Renal cortex interstitium (tissue), 15 donors: ENCODE measurements around the gene MRS2. TPM values are rescaled to one million over a fixed set of nuclear protein-coding genes. Genes with fewer than 3 reads are reported as not detected.
"Not testable (repeated sequence)": the region's sequence is repeated elsewhere in the genome, so short reads cannot be mapped to it uniquely, and the experiment has no call there.

Source experiments
- DNase-seq, 11 donors: peaks; one replicate each; pipeline ENCODE4 v3.0.0-alpha.2; 2013; ENCODE audit warnings: low read depth in 9 of 11, low spot score in 4 of 11; ENCODE audit errors: extremely low read depth in 1 of 11
- long read RNA-seq, 16 experiments: transcript quantifications; one replicate each; lab custom pipeline, GENCODE V29; 2026
- polyA plus RNA-seq, 3 donors: library from polyadenylated mRNA; unstranded; fragments of 120-200 nt; gene quantifications; one replicate each; pipeline ENCODE4 v1.2.1, GENCODE V29; 2013; ENCODE audit not compliant: insufficient read length in 3 of 3

MRS2 gene, protein sequence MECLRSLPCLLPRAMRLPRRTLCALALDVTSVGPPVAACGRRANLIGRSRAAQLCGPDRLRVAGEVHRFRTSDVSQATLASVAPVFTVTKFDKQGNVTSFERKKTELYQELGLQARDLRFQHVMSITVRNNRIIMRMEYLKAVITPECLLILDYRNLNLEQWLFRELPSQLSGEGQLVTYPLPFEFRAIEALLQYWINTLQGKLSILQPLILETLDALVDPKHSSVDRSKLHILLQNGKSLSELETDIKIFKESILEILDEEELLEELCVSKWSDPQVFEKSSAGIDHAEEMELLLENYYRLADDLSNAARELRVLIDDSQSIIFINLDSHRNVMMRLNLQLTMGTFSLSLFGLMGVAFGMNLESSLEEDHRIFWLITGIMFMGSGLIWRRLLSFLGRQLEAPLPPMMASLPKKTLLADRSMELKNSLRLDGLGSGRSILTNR
- 10 to 100 TPM; 42.4 to 45.7 (median 43.7) TPM for polyA plus RNA-seq
- long read RNA-seq, donor 1, transcript MRS2-203 (11 exons, 3,313 nt) = major isoform, 8 of 10 reads
- long read RNA-seq, donor 1, partial matches to known transcripts = 0 of 10 reads
- long read RNA-seq, donor 1, other reads (novel, unspliced or antisense) = 0 of 10 reads
- long read RNA-seq, donor 2, transcript MRS2-203 (11 exons, 3,313 nt) = major isoform, 8 of 8 reads
- long read RNA-seq, donor 2, partial matches to known transcripts = 0 of 8 reads
- long read RNA-seq, donor 2, other reads (novel, unspliced or antisense) = 0 of 8 reads
- long read RNA-seq, donor 3, transcript MRS2-203 (11 exons, 3,313 nt) = major isoform, 10 of 11 reads
- long read RNA-seq, donor 3, partial matches to known transcripts = 0 of 11 reads
- long read RNA-seq, donor 3, other reads (novel, unspliced or antisense) = 0 of 11 reads
- long read RNA-seq, donor 4, transcript MRS2-203 (11 exons, 3,313 nt) = major isoform, 6 of 7 reads
- long read RNA-seq, donor 4, partial matches to known transcripts = 0 of 7 reads
- long read RNA-seq, donor 4, other reads (novel, unspliced or antisense) = 0 of 7 reads
- long read RNA-seq, donor 5 = 0 reads
- long read RNA-seq, donor 6, transcript MRS2-203 (11 exons, 3,313 nt) = major isoform, 5 of 11 reads
- long read RNA-seq, donor 6, partial matches to known transcripts = 6 of 11 reads
- long read RNA-seq, donor 6, other reads (novel, unspliced or antisense) = 0 of 11 reads
- long read RNA-seq, donor 7, transcript MRS2-203 (11 exons, 3,313 nt) = major isoform, 6 of 35 reads
- long read RNA-seq, donor 7, partial matches to known transcripts = 25 of 35 reads
- long read RNA-seq, donor 7, other reads (novel, unspliced or antisense) = 0 of 35 reads
- long read RNA-seq, donor 8 = 0 reads
- long read RNA-seq, donor 9, transcript MRS2-203 (11 exons, 3,313 nt) = major isoform, 8 of 22 reads
- long read RNA-seq, donor 9, partial matches to known transcripts = 14 of 22 reads
- long read RNA-seq, donor 9, other reads (novel, unspliced or antisense) = 0 of 22 reads
- long read RNA-seq, donor 10, transcript MRS2-203 (11 exons, 3,313 nt) = major isoform, 7 of 8 reads
- long read RNA-seq, donor 10, partial matches to known transcripts = 0 of 8 reads
- long read RNA-seq, donor 10, other reads (novel, unspliced or antisense) = 0 of 8 reads
- long read RNA-seq, donor 11, transcript MRS2-203 (11 exons, 3,313 nt) = major isoform, 6 of 6 reads
- long read RNA-seq, donor 11, partial matches to known transcripts = 0 of 6 reads
- long read RNA-seq, donor 11, other reads (novel, unspliced or antisense) = 0 of 6 reads
- long read RNA-seq, donor 12 = 0 reads
- long read RNA-seq, donor 13 = 0 reads
- long read RNA-seq, donor 14, transcript MRS2-203 (11 exons, 3,313 nt) = major isoform, 6 of 22 reads
- long read RNA-seq, donor 14, partial matches to known transcripts = 13 of 22 reads
- long read RNA-seq, donor 14, other reads (novel, unspliced or antisense) = 0 of 22 reads
- long read RNA-seq, donor 15, partial matches to known transcripts = 0 of 5 reads
- long read RNA-seq, donor 15, other reads (novel, unspliced or antisense) = 0 of 5 reads
- long read RNA-seq, donor 16, transcript MRS2-202 (10 exons, 1,740 nt) = minor isoform, 5 of 29 reads
- long read RNA-seq, donor 16, transcript MRS2-203 (11 exons, 3,313 nt) = major isoform, 8 of 29 reads
- long read RNA-seq, donor 16, partial matches to known transcripts = 15 of 29 reads
- long read RNA-seq, donor 16, other reads (novel, unspliced or antisense) = 0 of 29 reads

DNA sequence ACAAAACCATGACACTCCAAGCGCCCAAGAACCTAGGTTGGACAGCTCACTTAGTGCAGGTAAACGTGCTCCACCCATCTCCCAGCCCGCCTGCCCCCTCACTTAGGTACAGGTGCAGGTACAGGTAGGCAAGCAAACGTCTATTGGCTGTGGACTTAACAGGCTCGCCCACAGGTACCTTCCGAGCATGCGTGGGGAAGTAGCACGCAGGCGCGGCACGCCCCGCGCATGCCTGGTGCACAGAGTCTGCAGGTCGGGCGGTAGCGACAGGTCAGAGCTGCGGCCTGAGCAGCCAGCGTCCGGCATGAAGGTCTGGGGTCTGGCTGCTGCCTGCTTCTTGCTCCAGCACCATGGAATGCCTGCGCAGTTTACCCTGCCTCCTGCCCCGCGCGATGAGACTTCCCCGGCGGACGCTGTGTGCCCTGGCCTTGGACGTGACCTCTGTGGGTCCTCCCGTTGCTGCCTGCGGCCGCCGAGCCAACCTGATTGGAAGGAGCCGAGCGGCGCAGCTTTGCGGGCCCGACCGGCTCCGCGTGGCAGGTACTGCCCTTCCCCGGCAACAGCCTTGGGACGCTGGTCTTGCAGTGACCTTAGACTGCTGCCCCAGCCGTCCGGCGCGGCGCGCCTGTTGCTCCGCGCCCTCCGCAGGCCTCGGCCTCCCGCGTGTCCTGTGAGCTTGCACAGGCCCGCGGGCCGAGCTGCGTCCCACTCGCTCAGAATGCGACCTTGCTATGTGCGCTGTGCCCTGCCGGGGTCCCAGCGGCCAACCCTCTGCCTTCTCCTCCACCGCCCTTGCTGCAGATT, at the start of gene MRS2:
MRS2 (plus strand) TSS at position 240 of the 804 bp plus-strand sequence; CDS start at position 351, 111 bp downstream.
- DNase-seq = peak; percentile 58 to 83 (median 76)

DNA sequence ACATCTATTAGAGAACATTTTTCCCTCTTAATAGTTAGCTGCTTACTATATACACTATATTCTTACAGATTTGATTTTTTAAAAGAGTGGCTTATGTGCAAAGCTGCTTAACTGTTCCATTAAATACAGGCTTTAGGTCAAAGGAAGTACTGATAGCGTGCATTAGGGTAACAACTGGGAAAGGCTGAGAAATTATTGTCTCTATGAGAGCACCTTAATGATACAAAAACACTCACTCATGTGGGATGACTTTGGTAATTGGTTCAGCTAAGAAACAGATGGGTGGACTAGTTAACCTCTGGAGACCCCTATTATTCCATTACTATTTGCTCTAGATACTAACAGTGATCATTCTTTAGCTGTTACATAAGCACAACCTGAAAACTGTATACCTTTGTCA, 48.9 kb upstream of the MRS2 start:
- DNase-seq = no peak

DNA sequence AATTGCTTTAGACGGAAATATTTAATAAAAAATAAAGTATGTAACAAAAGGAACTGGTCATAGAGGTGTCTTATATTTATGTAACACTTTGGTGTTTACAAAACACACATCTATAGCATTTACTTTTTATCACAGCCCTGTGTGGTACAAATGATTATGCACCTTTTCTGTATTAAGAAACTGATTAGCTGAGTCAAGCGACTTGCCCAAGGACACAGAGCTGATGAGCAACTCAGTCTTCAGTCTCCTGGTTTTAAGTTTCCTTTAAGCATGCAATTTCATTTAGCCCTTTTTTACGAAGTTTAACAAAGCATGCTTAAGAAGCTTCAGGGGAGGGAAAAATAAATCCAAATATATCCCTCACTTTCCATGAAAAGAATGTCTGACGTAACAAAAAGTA, 47.3 kb upstream of the MRS2 start:
- no peak for DNase-seq

DNA sequence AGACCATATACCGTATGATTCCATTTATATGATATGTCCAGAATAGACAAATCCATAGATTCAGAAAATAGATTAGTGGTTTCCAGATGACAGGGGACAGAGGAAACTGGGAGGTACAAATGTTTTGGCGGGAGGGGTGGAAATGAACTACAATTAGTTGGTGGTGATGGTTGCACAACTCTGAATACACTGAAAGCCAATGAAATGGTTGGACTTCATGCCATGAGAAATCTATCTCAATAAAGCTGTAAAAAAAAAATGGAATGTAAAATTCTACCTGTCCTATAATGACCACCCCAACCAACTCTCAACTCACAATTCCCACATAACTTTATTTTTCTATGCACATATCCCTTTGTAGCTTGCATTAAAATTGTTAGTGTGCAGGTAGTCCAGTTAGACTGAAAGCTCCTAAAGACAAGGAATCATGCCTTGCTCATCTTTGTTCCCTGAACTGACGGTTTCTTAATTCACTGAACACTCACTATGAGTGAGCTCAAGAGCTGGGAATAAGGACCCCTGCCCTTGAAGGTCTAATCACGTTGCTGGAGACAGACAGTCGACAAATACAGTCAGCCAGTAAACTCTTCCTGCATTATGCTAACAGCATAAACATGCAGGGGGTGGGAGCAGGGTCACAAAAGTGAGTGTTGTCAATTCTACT, 46.3 kb upstream of the MRS2 start:
- no peak for DNase-seq

DNA sequence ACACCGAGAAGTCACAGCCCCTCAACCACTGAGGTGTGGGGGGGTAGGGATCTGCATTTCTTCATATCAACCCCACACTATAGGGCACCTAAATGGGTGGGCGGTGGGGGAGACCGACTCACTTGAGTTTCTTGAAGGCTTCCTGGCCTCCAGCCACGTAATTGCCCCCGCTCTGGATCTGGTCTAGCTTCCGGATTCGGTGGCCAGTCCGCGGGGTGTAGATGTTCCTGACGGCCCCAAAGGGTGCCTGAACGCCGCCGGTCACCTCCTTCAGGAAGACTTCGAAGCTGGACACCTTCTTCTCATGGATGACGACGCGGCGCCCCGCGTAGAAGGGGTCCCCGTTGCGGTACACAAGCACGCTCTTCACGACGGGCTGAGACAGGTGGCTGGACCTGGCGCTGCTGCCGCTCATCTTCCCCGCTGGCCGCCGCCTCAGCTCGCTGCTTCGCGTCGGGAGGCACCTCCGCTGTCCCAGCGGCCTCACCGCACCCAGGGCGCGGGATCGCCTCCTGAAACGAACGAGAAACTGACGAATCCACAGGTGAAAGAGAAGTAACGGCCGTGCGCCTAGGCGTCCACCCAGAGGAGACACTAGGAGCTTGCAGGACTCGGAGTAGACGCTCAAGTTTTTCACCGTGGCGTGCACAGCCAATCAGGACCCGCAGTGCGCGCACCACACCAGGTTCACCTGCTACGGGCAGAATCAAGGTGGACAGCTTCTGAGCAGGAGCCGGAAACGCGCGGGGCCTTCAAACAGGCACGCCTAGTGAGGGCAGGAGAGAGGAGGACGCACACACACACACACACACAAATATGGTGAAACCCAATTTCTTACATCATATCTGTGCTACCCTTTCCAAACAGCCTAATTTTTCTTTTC, 45.2 kb upstream of the MRS2 start, which contains the start of gene DCDC2:
DCDC2 (minus strand) TSS at position 724 of the 883 bp plus-strand sequence; CDS start at position 415, 309 bp downstream.
- peak in 9 of 11 donors; percentile 55 to 81 (median 67) for DNase-seq

DNA sequence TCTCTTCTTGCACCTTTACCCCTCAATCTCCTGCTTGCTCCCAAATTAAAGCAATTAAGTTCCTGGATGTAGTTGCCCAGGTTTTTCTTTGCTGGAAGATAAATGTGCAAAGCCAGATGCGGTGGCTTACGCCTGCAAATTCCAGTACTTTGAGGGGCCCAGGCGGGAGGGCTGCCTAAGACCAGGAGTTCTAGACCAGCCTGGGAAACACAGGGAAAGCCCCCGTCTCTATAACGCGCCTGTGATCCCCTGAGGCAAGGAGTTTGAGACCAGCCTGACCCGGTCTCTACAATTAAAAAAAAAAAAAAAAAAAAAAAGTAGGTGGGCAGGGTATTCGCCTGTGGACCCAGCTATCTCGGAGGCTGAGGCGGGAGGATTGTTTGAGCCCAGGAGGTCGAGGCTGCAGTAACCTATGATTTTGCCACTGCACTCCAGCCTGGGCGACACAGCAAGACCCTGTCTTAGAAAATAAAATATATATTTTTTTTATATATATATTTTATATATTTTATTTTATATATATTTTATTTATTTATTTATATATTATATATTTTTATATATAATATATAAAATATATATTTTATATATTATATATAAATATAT, 44.4 kb upstream of the MRS2 start:
- DNase-seq = no peak

DNA sequence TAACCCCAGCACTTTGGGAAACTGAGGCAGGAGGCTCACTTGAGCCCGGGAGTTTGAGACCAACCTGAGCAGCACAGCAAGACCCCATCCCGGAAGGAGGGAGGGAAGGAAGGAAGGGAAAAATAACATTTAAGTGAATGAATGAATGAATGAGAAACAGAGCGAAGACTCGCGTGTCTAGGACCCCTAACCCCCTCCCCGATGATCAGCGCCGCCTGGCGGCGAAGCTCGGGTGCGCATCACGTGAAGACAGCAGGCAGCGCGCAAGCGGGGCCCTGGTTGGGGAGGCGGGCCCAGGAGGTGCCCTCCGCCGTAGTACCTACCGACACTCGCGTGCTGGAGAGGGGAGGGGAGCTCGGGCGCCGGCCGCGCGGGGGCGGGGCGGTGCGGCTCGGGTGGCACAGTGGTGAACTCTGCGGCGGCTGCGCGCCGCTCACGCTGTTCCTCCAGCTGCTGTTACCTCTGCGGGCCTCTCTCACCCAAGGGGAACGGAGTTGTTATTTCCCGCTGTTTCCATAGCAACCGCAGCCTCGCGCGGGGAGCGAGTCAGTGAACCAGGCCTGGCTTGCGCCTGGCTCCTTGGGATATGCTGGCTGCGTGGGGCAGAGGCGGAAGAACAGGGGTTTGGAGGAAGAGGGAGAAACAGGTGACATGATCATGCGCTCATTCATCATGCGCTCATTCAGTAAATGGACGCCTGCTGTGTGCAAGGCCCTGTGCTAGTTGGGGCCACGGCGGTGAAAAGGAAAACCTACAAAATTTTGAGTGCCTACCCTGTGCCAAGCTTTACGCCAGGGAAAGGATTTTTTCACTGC, 42.9 kb upstream of the MRS2 start:
- DNase-seq = peak; percentile 84 to 96 (median 92)

DNA sequence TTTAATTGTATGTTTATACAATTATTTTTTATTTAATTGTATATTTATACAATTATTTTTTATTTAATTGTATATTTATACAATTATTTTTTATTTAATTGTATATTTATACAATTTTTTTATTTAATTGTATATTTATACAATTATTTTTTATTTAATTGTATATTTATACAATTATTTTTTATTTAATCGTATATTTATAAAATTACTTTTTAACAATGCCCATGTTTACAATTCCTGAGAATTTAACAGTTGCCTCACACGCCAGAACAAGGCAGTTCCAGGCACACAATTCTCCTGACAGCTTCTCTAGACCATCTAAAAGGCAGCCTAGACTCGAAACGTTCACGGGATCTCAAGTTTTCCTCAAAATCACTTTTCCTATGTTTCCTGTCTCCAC, 40.4 kb upstream of the MRS2 start:
- DNase-seq = not testable (repeated sequence)

DNA sequence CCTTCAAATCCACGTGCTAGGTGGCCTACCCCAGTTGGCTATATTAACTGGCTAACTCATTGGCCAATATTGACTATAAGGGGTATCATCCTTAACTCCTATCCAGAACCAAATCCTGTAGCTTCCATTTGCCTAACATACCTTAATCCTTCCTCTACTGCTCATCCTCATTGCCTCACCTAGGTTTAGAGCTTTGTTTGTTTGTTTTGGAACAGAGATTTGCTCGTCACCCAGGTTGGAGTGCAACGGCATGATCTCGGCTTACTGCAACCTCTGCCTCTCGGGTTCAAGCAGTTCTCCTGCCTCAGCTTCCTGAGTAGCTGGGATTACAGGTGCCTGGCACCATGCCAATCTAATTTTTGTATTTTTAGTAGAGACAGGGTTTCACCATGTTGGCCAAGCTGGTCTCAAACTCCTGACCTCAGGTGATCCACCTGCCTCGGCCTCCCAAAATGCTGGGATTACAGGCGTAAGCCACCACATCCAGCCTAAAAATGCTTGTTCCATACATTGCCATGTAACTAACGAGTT, 37.6 kb upstream of the MRS2 start:
- not testable (repeated sequence) for DNase-seq

DNA sequence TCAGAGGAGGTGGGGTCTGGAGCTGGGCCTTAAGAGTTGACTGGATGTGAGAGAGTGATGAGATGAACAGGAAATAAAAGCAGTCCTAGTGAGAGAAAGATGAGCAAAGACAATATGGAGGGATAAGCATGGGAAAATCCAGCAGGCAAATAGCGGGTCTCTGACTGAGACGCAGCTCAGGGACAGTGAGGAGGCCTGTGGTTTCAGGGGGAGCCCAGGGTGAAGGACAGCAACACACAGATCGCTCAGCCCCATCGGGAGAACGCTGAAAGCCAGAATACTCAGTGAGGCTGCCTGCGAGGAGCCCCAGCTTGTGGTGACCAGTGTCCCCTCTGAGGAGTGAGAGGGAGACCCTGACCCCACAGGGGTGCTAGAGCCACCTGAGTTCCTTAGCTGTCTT, 28.1 kb upstream of the MRS2 start:
- DNase-seq = no peak

DNA sequence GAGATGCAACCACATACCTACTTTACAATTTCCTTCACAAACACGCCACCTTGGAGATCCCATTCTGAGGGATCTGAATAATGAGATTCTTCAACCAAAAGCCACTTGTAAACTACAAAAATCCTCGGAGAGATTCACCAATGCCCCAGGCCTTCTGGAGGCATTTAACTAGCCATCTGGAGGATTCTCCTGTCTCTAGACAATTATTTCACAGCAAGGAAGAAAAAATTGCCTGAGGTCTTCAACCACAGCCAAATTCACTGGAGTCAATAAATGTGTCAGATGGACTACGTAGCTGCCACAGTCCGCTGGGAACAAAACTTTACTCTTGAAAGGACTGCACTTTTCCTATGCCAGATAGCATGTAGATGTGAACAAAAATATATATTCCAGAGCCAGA, 25.9 kb upstream of the MRS2 start:
- no peak for DNase-seq

DNA sequence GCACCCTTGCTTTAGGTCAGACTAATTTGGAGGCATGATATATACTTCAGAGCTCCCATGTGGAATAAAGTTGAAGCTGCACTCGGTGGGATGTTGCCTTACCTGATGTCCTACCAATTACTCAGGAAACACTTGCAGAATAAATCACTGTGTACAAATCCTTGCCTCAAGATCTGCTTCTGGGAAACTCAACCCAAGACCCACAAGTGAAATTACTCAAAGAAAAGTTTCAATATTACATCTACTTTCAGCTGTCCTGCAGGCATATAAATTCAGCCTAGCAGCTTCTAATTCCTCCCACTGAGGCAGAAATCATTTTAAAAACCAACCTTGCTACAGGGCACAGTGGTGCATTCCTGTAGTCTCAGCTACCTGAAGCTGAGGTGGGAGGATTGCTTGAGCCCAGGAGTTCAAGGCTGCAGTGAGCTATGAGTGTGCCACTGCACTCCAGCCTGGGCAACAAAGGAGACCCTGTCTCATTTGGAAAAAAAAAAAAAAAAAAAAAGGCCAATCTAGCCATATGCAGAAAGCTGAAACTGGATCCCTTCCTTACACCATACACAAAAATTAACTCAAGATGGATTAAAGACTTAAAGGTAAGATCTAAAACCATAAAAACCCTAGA, 24.2 kb upstream of the MRS2 start:
- DNase-seq = no peak
